GM23248 (cell line): ENCODE results near the gene ADAMTS6.

Source experiments
- EZH2 ChIP-seq: fragments of 200-600 bp; sonication (generic); IDR thresholded peaks from 2 replicates; pipeline ENCODE4 v1.6.1; 2018; ENCODE audit warnings: antibody characterized with exemption, mild to moderate bottlenecking; ENCODE audit not compliant: insufficient read depth, poor library complexity, severe bottlenecking
- EZH2phosphoT487 ChIP-seq: fragments of 200-600 bp; sonication (generic); IDR thresholded peaks from 2 replicates; pipeline ENCODE4 v1.6.1; 2018; ENCODE audit warnings: antibody characterized with exemption, moderate library complexity, mild to moderate bottlenecking, low read depth; ENCODE audit not compliant: insufficient read depth

- no peak for TF ChIP-seq EZH2
- TF ChIP-seq EZH2phosphoT487, result no peak
These were observed 122.2 kb downstream of the ADAMTS6 start for GRCh38 chr5:65359569-65359968.
